ENCODE results near the gene TBC1D22A. TPM values are rescaled to one million over a fixed set of nuclear protein-coding genes. Genes with fewer than 3 reads are reported as not detected.

TBC1D22A gene
- total and polyA plus RNA-seq, 2 donors from 2014 or later = 24.6 to 39.4 TPM

DNA sequence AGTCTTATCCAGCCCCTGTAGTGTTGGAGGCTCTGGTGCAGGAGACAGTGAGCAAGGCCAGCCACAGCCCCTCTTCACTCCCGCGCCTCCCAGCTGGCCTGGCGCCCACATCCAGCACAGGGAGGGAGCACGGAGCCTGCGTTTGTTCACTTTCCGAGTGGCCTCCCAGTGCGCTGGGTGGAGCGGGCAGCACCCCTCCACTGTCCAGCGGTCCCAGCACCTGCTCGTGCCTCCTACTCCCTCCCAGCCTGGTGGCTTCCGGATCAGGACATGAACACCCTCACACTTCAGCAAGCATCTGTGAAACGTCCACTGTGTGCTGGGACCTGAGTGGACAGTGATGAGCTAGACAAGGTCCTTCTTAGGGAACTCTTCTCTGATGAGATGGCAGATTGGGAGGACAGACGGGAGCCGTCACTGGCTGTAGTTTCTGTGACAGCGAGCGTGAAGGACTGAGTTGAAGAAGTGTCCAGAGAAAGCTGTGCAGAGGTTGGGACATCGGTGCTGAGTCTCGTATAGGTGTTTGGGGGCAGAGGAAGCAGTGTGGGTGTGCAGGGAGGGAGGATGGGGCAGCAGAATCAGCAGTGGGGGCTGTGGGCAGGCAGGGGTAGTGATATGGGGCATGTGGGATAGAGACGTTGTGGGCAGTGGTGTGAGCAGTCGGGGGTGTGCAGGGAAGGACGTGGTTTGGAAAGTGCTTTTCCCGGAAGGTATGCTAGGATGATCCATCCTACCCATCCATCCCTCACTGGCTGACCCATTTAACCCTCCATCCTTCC is 256.8 kb downstream of the TBC1D22A start:
- H3K4me1 ChIP-seq (ENCODE audit: control insufficient read depth in 2 of 3, insufficient read depth in 2 of 3, low read depth in 1 of 3, low read length in 3 of 3) = no peaks in the 10 kb centered on the region
- H3K9me3 ChIP-seq (ENCODE audit: control insufficient read depth in 2 of 3, insufficient read depth in 1 of 3, low read length in 3 of 3) = no peaks in the 10 kb centered on the region
- TF ChIP-seq, protein P1, sequence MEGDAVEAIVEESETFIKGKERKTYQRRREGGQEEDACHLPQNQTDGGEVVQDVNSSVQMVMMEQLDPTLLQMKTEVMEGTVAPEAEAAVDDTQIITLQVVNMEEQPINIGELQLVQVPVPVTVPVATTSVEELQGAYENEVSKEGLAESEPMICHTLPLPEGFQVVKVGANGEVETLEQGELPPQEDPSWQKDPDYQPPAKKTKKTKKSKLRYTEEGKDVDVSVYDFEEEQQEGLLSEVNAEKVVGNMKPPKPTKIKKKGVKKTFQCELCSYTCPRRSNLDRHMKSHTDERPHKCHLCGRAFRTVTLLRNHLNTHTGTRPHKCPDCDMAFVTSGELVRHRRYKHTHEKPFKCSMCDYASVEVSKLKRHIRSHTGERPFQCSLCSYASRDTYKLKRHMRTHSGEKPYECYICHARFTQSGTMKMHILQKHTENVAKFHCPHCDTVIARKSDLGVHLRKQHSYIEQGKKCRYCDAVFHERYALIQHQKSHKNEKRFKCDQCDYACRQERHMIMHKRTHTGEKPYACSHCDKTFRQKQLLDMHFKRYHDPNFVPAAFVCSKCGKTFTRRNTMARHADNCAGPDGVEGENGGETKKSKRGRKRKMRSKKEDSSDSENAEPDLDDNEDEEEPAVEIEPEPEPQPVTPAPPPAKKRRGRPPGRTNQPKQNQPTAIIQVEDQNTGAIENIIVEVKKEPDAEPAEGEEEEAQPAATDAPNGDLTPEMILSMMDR (IDR thresholded peaks at IDR 0.05; ENCODE audit: borderline replicate concordance, extremely low read depth, insufficient read depth) = no peak
- H3K9ac ChIP-seq (ENCODE audit: low read length in 3 of 3) = no peak overlapping the region
- intact Hi-C loops (cut with DNase I) = no loop called here
- H3K27me3 ChIP-seq (ENCODE audit: control insufficient read depth, insufficient read depth, low read length) = no peaks in the 10 kb centered on the region
- H3K4me3 ChIP-seq (ENCODE audit: low read length in 3 of 3) = no peak overlapping the region
- H3K27ac ChIP-seq (ENCODE audit: low read depth in 2 of 2, low read length in 2 of 2) = no peak overlapping the region
- H3K36me3 ChIP-seq (ENCODE audit: control insufficient read depth in 2 of 3, insufficient read depth in 3 of 3, low read length in 3 of 3) = peaks cover 0 to 5% (median 0%) of the 10 kb centered on the region in 3 donors
- FAIRE-seq = no peak
- DNase-seq = peak in 3 of 5 donors; percentile 31 to 62 (median 47)

- H3K9me3 ChIP-seq (ENCODE audit: control insufficient read depth in 2 of 3, insufficient read depth in 1 of 3, low read length in 3 of 3) = no peaks in the 10 kb centered on the region
- no peak overlapping the region for H3K9ac ChIP-seq (ENCODE audit: low read length in 3 of 3)
- no peak for DNase-seq
- no peaks in the 10 kb centered on the region for H3K27me3 ChIP-seq (ENCODE audit: control insufficient read depth, insufficient read depth, low read length)
- FAIRE-seq = no peak
- no peaks in the 10 kb centered on the region for H3K4me1 ChIP-seq (ENCODE audit: control insufficient read depth in 2 of 3, insufficient read depth in 2 of 3, low read depth in 1 of 3, low read length in 3 of 3)
- H3K27ac ChIP-seq (ENCODE audit: low read depth in 2 of 2, low read length in 2 of 2) = no peak overlapping the region
- TF ChIP-seq, protein P1 (IDR thresholded peaks at IDR 0.05; ENCODE audit: borderline replicate concordance, extremely low read depth, insufficient read depth) = no peak
- H3K4me3 ChIP-seq (ENCODE audit: low read length in 3 of 3) = no peak overlapping the region
- intact Hi-C loops (cut with DNase I) = no loop called here
- H3K36me3 ChIP-seq (ENCODE audit: control insufficient read depth in 2 of 3, insufficient read depth in 3 of 3, low read length in 3 of 3) = peaks cover 0 to 5% (median 0%) of the 10 kb centered on the region in 3 donors
Observed at GRCh38 chr22:47020166-47020565, 257.7 kb downstream of the TBC1D22A start.

- intact Hi-C loops (cut with DNase I) = no loop called here
- FAIRE-seq (no peak), DNase-seq (peak in 1 of 5 donors; percentile 52)
- Histone ChIP-seq H3K27ac (ENCODE audit: low read depth in 2 of 2, low read length in 2 of 2) (no peak overlapping the region), H3K9ac (ENCODE audit: low read length in 3 of 3) (no peak overlapping the region), H3K36me3 (ENCODE audit: control insufficient read depth in 2 of 3, insufficient read depth in 3 of 3, low read length in 3 of 3) (peaks cover 0 to 5% (median 0%) of the 10 kb centered on the region in 3 donors), H3K4me3 (ENCODE audit: low read length in 3 of 3) (no peak overlapping the region), H3K9me3 (ENCODE audit: control insufficient read depth in 2 of 3, insufficient read depth in 1 of 3, low read length in 3 of 3) (no peaks in the 10 kb centered on the region), H3K4me1 (ENCODE audit: control insufficient read depth in 2 of 3, insufficient read depth in 2 of 3, low read depth in 1 of 3, low read length in 3 of 3) (no peaks in the 10 kb centered on the region), H3K27me3 (ENCODE audit: control insufficient read depth, insufficient read depth, low read length) (no peaks in the 10 kb centered on the region)
- TF ChIP-seq, protein P1 (IDR thresholded peaks at IDR 0.05; ENCODE audit: borderline replicate concordance, extremely low read depth, insufficient read depth) = no peak
Observed at GRCh38 chr22:47021371-47022074, 259.1 kb downstream of the TBC1D22A start.
